Measurements from ENCODE around the gene IRAK3. TPM values are rescaled to one million over a fixed set of nuclear protein-coding genes. Genes with fewer than 3 reads are reported as not detected.
"Not testable (repeated sequence)": the region's sequence is repeated elsewhere in the genome, so short reads cannot be mapped to it uniquely, and the experiment has no call there.

IRAK3 gene
- total RNA-seq, 4 donors from 2014 or later, result 3.0 to 26.4 (median 7.8) TPM

GRCh38 chr12:66297080-66297479 lies 108.1 kb downstream of the IRAK3 start:
- no peaks in the 10 kb centered on the region for H3K27me3 ChIP-seq
- H3K9me3 ChIP-seq, result no peaks in the 10 kb centered on the region
- no peak overlapping the region for H3K4me3 ChIP-seq
- DNase-seq, result no peak
- no peaks in the 10 kb centered on the region for H3K36me3 ChIP-seq
- H3K4me1 ChIP-seq, result no peaks in the 10 kb centered on the region
- TF ChIP-seq CTCF (IDR thresholded peaks at IDR 0.05), result no peak
- no peak for TF ChIP-seq POLR2A (IDR thresholded peaks at IDR 0.05)
- no peak overlapping the region for H3K27ac ChIP-seq

DNA sequence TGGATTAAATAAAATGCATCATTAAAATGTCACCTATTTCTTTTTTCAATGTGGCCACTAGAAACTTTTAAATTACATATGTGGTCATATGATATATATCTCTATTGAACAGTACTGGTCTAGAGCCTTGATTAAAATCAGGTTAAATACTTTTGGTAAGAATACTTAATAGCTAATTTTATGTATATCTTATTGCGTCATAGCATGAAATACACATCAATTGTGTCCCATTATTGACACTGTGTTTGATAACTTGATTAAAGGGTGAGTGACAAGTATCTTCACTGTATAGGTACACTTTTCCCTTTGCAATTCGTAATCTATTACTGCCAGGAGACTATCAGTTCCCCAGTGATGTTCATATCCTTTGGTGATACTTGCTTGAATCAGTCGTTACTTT lies 108.9 kb downstream of the IRAK3 start:
- Histone ChIP-seq H3K27ac (no peak overlapping the region), H3K36me3 (no peaks in the 10 kb centered on the region), H3K27me3 (no peaks in the 10 kb centered on the region), H3K9me3 (no peaks in the 10 kb centered on the region), H3K4me3 (no peak overlapping the region), H3K4me1 (no peaks in the 10 kb centered on the region)
- no peak for DNase-seq
- no peak for TF ChIP-seq CTCF (IDR thresholded peaks at IDR 0.05)
- no peak for TF ChIP-seq POLR2A (IDR thresholded peaks at IDR 0.05)

DNA sequence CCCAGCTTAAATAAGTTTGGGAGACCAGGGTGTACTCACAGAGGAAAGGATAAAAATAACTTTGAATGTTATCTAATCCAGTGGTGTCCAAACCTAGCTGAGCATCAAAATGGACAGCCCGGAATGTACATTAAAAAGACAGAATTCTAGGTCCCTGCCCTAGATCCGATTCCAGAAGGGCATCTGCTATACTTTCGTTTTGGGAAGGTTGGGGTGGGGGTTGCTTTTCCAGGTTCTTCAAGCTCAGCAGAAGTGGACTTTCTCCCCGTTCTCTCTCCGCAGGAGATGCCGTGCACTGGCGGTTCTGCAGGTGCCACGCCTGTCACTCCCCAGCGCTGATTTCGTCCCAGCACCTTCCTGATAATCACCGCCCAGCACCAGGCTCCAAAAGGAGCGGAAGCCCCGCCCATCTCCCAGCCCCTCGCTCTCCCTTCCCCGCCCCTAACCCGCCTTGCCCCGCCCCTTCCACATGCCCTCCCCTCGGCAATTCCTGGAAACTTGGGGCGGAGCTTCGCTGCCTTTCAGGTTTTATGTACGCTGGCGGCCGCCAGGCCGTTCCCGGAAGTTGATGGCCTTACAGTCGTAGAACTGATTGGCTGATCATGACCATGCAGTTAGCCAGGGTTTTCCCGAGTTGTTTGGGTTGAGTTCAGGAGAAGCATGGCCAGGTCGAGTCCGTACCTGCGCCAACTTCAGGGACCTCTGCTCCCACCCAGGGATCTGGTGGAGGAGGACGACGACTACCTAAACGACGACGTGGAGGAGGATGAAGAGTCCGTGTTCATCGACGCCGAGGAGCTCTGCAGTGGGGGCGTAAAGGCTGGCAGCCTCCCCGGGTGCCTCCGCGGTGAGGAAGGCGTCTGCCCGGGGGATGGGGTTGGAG lies 113.2 kb downstream of the IRAK3 start, which contains the start of gene HELB:
HELB (plus strand) TSS at position 550 of the 883 bp plus-strand sequence; CDS start at position 661, 111 bp downstream.
- Histone ChIP-seq H3K36me3 (no peaks in the 10 kb centered on the region), H3K4me3 (peak within 1 kb of the TSS; percentile 57 to 74 (median 70)), H3K27ac (peak within 1 kb of the TSS; percentile 76 to 90 (median 86)), H3K9me3 (no peaks in the 10 kb centered on the region), H3K4me1 (peaks cover 0 to 11% (median 2%) of the 10 kb centered on the region in 4 donors), H3K27me3 (no peaks in the 10 kb centered on the region)
- TF ChIP-seq POLR2A (IDR thresholded peaks at IDR 0.05) (peak; percentile 42 to 71), CTCF (IDR thresholded peaks at IDR 0.05) (peak in 2 of 6 experiments; percentile 3 to 16)
- DNase-seq, result peak; percentile 100

- no peak for TF ChIP-seq CTCF (IDR thresholded peaks at IDR 0.05)
- no peak for TF ChIP-seq POLR2A (IDR thresholded peaks at IDR 0.05)
- H3K4me3 ChIP-seq, result peak overlapping the region; percentile 57 to 74 (median 70)
- DNase-seq, result no peak
- no peaks in the 10 kb centered on the region for H3K36me3 ChIP-seq
- H3K27ac ChIP-seq, result peak overlapping the region; percentile 76 to 90 (median 86)
- no peaks in the 10 kb centered on the region for H3K27me3 ChIP-seq
- no peaks in the 10 kb centered on the region for H3K9me3 ChIP-seq
- H3K4me1 ChIP-seq, result peaks cover 0 to 11% (median 2%) of the 10 kb centered on the region in 4 donors
These were observed 113.8 kb downstream of the IRAK3 start for GRCh38 chr12:66302827-66303169.

DNA sequence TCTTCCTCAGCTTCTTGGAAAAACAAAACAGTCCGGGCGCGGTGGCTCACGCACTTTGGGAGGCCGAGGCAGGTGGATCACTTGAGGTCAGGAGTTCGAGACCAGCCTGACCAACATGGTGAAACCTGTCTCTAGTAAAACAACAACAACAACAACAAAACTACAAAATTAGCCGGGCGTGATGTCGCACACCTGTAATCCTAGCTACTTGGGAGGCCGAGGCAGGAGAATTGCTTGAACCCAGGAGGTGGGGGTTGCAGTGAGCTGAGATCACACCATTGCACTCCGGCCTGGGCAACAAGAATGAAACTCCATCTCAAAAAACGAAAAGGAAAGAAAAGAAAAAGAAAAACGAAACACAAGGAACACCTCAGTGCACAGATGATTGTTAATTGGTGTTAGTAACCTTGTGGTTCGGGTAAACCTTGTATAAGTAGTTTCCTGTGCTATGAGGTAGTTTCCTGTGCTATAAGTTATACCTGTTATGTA lies 114.3 kb downstream of the IRAK3 start:
- H3K27ac ChIP-seq, result peak overlapping the region; percentile 35 to 88 (median 62)

More for the DNA sequence above, 114.3 kb downstream of the IRAK3 start:
- H3K4me1 ChIP-seq, result peaks cover 0 to 11% (median 2%) of the 10 kb centered on the region in 4 donors
- H3K27me3 ChIP-seq, DNase-seq, H3K9me3 ChIP-seq, H3K36me3 ChIP-seq: not testable (repeated sequence)
- H3K4me3 ChIP-seq, result peak overlapping the region; percentile 57 to 74 (median 70)
- peak in 1 of 2 donors; percentile 22 for TF ChIP-seq POLR2A (IDR thresholded peaks at IDR 0.05)

Other genes with a start within 250 kb of the IRAK3 start
- gene LLPH, start 58.5 kb upstream of the IRAK3 start, total RNA-seq, result 1 to 10 TPM; 3.1 to 5.1 (median 4.2) TPM
- gene TMBIM4, start 19.2 kb upstream of the IRAK3 start, total RNA-seq, result 100 to 1,000 TPM in 1 of 4 donors, 10 to 100 TPM in 3; 57.9 to 173 (median 70.7) TPM
- gene HELB, start 113.3 kb downstream of the IRAK3 start, total RNA-seq, result 10 to 100 TPM in 2 of 4 donors, 1 to 10 TPM in 2; 6.1 to 19.8 (median 8.3) TPM

Measured in Peyer's patch (tissue), 4 donors.